NT2/D1 (cell line): ENCODE measurements around the gene DNAJC16.
"Not testable (repeated sequence)": the region's sequence is repeated elsewhere in the genome, so short reads cannot be mapped to it uniquely, and the experiment has no call there.

Experiments used
- DNase-seq: peaks from one replicate; pipeline ENCODE4 v3.0.0-alpha.2; 2011; ENCODE audit warnings: low read depth, low spot score
- H3K27me3 ChIP-seq: 2 replicates; pipeline ENCODE4 v1.6.0; 2011; ENCODE audit warnings: mild to moderate bottlenecking; ENCODE audit not compliant: insufficient read length, insufficient read depth
- H3K36me3 ChIP-seq: 2 replicates; pipeline ENCODE4 v1.6.1; 2011; ENCODE audit warnings: mild to moderate bottlenecking, low read length, mixed read lengths; ENCODE audit not compliant: insufficient read depth, insufficient read length
- H3K4me1 ChIP-seq: 2 replicates; pipeline ENCODE4 v1.5.1; 2011; ENCODE audit not compliant: insufficient read depth, insufficient read length
- H3K4me3 ChIP-seq: 2 replicates; pipeline ENCODE4 v1.5.1; 2011; ENCODE audit warnings: low read depth; ENCODE audit not compliant: insufficient read length
- H3K9ac ChIP-seq: 2 replicates; pipeline ENCODE4 v1.6.0; 2011; ENCODE audit warnings: low read depth; ENCODE audit not compliant: insufficient read length
- H3K9me3 ChIP-seq: 2 replicates; pipeline ENCODE4 v1.5.1; 2011; ENCODE audit warnings: mild to moderate bottlenecking, low read length; ENCODE audit not compliant: insufficient read depth
- SUZ12 ChIP-seq: IDR thresholded peaks from 2 replicates; pipeline ENCODE4 v1.6.1; 2011; ENCODE audit not compliant: insufficient read length, insufficient read depth; ENCODE audit errors: extremely low read depth
- YY1 ChIP-seq: IDR thresholded peaks from 2 replicates; pipeline ENCODE4 v1.6.1; 2011; ENCODE audit not compliant: insufficient read length, insufficient read depth
- ZNF274 ChIP-seq: IDR thresholded peaks from 2 replicates; pipeline ENCODE4 v1.6.1; 2011; ENCODE audit warnings: mild to moderate bottlenecking, low read depth, low read length

Gene DNAJC16

DNA sequence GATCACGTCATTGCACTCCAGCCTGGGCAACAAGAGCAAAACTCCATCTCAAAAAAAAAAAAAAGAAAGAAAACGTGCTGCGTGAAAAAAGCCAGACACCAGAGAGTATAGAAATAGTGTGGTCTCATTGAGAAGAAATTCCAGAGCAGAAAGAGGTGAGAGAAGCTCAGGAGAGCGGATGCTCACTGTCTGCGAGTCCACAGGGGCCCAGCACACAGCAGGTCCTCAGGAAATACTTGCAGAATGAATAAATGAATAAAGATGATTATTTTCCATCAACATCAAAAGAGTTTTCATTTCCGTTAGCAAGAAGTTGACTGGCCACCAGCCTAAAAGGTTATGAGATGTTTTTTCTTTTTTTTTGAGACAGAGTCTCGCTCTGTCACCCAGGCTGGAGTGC is 17.1 kb upstream of the DNAJC16 start:
- no peaks in the 10 kb centered on the region for H3K4me1 ChIP-seq
- H3K27me3 ChIP-seq = no peaks in the 10 kb centered on the region
- H3K9ac ChIP-seq = no peak overlapping the region
- no peak overlapping the region for H3K4me3 ChIP-seq
- TF ChIP-seq ZNF274 (no peak), YY1 (no peak), SUZ12 (no peak)
- DNase-seq = no peak
- H3K9me3 ChIP-seq = no peaks in the 10 kb centered on the region
- H3K36me3 ChIP-seq = no peaks in the 10 kb centered on the region

DNA sequence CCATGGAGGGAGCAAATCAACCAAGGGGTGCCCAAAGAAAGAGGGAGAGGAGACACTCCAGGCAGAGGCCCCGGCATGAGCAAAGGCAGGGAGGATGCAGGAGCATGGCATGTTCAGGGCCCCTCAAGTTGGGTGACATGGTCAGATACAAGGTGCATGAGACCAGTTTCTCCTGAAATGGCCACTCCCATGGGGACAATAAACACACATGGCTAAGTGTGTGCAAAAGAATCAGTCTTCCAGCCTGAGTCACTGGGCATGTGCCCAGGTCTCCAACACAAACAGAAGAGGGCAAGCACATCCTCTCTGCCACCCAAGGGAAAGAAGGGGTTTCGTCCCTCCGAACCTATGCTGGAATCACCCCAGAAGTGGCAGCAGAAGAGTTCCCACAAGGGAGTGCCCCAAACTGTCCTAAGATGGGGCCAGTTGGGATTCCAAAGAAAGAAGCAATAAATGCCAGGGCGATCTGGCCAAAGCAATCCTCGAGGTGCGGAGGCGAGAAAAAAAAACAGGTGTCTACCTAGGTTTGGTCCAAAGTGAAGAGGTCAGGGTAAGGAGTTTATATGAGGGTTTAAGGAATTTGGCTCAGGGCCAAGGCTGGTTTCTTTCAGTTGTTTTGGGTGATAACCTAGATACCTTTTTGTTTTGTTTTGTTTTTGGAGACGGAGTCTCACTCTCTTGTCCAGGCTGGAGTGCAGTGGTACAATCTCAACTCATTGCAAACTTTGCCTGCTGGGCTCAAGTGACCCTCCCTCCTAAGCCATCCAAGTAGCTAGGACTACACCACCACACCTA is 15.8 kb upstream of the DNAJC16 start:
- no peaks in the 10 kb centered on the region for H3K27me3 ChIP-seq
- H3K36me3 ChIP-seq = no peaks in the 10 kb centered on the region
- TF ChIP-seq YY1 (no peak), SUZ12 (no peak), ZNF274 (no peak)

DNA sequence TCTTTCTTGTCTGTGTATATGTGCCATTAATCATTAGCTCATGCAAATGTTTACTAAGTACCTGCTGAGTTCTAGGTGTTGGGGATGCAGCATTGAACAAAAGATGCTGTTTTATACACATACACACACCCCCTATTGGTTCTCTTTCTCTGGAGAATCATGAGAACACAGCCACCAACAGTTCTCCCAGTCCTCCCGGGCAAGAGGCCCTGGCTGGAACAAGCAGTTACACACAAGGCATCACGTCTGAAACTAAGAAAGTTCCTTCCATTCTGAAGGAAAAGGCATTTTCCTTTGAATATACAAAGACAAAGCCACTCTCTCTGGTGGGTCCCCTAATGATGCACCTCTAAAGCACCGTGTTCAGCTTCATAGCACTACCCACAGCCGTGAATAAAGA is 13.5 kb upstream of the DNAJC16 start:
- DNase-seq = no peak
- TF ChIP-seq YY1 (no peak), SUZ12 (no peak), ZNF274 (no peak)
- H3K36me3 ChIP-seq = peaks cover 5% of the 10 kb centered on the region
- H3K27me3 ChIP-seq = no peaks in the 10 kb centered on the region
- H3K9ac ChIP-seq = no peak overlapping the region
- H3K4me3 ChIP-seq = no peak overlapping the region
- no peaks in the 10 kb centered on the region for H3K4me1 ChIP-seq
- no peaks in the 10 kb centered on the region for H3K9me3 ChIP-seq

More for the DNA sequence above, 15.8 kb upstream of the DNAJC16 start:
- Histone ChIP-seq H3K9ac (no peak overlapping the region), H3K9me3 (no peaks in the 10 kb centered on the region), H3K4me3 (no peak overlapping the region), H3K4me1 (no peaks in the 10 kb centered on the region)
- DNase-seq = no peak

DNA sequence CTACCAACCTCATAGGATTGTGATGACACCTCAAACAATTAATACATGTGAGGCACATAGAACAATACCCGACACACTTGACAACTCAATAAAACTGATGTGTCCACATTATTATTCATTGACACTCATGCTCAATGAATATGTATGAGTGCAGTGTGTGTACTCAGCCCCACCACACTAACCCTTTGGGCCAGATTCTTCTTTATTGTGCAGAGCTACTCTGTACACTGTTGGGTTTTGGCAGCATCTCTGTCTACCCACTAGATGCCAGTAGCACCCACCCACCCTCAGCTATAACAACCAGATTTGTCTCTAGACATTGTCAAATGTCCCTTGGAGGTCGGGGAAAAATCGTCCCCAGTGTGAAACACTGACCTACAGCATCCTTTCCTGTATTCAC is 12.7 kb upstream of the DNAJC16 start:
- no peaks in the 10 kb centered on the region for H3K27me3 ChIP-seq
- H3K9ac ChIP-seq = no peak overlapping the region
- TF ChIP-seq SUZ12 (no peak), ZNF274 (no peak), YY1 (no peak)
- DNase-seq = no peak
- H3K4me1 ChIP-seq = no peaks in the 10 kb centered on the region
- no peak overlapping the region for H3K4me3 ChIP-seq
- H3K9me3 ChIP-seq = no peaks in the 10 kb centered on the region
- peaks cover 5% of the 10 kb centered on the region for H3K36me3 ChIP-seq

DNA sequence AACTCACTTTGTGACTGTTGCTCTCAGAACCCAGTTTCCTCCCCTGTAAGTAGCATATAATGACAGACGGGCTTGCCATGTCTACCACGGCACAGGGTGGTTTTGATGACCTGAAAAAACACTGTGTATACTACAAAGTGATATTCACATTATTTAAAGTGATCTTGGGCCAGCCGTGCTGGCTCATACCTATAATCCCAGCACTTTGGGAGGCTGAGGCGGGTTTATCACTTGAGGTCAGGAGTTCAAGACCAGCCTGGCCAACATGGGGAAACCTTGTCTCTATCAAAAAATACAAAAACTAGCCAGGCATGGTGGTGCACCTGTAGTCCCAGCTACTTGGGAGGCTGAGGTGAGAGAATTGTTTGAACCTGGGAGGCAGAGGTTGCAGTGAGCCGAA is 12.1 kb upstream of the DNAJC16 start:
- not testable (repeated sequence) for H3K4me3 ChIP-seq, H3K36me3 ChIP-seq, DNase-seq

DNA sequence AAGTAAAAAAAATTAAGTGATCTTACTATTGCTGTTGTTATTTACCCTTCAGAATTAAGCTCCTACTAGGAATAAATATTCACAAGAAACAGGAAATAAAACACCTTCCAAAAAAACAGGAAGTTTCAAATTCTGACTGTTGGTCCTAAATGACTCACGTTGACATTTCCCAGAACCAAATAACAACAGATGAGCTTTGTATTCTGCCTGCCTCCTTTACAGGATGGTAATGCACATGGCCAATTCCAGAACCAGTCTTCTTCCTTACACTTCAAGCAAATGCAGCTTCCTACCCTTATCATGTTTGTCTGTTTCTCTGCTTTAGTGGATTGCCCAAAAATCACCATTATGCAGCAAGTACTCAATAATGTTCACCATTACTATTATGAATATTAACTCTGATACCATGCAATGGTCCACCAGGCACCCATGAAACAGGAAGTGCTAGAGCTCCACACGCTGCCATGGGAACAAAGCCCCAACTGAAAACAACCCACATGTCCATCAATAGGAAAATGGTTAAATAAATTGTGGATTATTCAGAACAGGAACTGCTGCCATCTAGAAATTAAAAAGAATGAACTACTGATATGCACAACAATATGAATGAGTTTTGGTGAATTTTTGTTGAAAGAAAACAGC is 11.5 kb upstream of the DNAJC16 start:
- no peak overlapping the region for H3K9ac ChIP-seq
- H3K36me3 ChIP-seq = peaks cover 5% of the 10 kb centered on the region
- DNase-seq = no peak
- H3K9me3 ChIP-seq = no peaks in the 10 kb centered on the region
- no peak overlapping the region for H3K4me3 ChIP-seq
- H3K4me1 ChIP-seq = no peaks in the 10 kb centered on the region
- TF ChIP-seq ZNF274 = no peak
- no peak for TF ChIP-seq YY1
- TF ChIP-seq SUZ12 = no peak
- H3K27me3 ChIP-seq = no peaks in the 10 kb centered on the region

More for the DNA sequence above, 12.1 kb upstream of the DNAJC16 start:
- H3K9ac ChIP-seq, H3K4me1 ChIP-seq, H3K9me3 ChIP-seq, H3K27me3 ChIP-seq: not testable (repeated sequence)

DNA sequence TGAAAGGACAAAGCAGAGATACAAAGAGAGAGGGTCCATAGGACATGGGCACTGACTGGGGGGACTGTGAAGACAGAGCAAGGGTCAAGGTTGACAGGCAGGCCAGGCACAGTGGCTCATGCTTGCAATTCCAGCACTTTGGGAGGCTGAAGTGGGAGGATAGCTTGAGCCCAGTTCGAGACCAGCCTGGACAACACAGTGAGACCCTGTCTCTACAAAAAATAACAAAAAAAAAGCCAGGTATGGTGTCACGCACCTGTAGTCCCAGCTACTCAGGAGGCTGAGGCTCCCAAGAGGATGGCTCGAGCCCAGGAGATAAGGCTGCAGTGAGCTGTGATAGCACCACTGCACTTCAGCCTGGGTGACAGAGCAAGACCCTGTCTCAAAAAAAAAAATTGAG is 7.0 kb upstream of the DNAJC16 start:
- Histone ChIP-seq H3K27me3 (no peaks in the 10 kb centered on the region), H3K9ac (no peak overlapping the region), H3K4me1 (no peaks in the 10 kb centered on the region), H3K36me3 (peaks cover 5% of the 10 kb centered on the region), H3K4me3 (no peak overlapping the region), H3K9me3 (no peaks in the 10 kb centered on the region)
- no peak for DNase-seq
- no peak for TF ChIP-seq YY1
- no peak for TF ChIP-seq SUZ12
- no peak for TF ChIP-seq ZNF274

DNA sequence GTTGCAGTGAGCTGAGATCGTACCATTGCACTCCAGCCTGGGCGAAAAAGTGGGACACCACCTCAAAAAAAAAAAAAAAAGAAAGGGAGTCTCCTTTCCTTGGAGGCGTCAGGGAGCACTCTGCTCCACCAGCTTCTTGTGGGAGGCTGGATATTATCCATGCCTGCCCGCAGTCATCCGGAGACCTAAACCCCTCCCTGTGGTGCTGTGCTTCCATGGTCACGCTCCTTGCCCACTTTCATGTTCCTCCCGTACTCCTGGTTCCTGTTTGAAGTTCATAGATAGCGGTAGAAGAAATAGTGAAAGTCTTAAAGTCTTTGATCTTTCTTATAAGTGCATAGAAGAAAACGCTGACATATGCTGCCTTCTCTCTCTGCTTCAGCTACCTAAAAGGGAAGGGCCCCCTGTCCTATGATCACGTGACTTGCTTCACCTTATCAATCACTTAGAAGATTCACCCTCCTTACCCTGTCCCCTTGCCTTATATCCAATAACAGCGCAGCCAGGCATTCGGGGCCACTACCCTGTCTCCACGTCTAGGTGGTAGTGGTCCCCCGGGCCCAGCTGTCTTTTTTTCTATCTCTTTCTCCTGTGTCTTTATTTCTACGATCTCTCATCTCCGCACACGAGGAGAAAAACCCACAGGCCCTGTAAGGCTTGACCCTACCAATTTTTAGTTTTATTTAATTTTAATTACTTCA is 5.3 kb upstream of the DNAJC16 start:
- not testable (repeated sequence) for H3K36me3 ChIP-seq, H3K4me3 ChIP-seq, H3K4me1 ChIP-seq, H3K9me3 ChIP-seq, H3K27me3 ChIP-seq, H3K9ac ChIP-seq, DNase-seq
